SIG-M5 treated with dmso at 0.1 percent for 504 hours (cell line): ENCODE data around the gene EGFL6.

Experiments used
- DNase-seq: peaks from one replicate; lab custom pipeline; 2025; ENCODE audit not compliant: unreplicated experiment; lab: John Stamatoyannopoulos, UW

The EGFL6 gene, protein sequence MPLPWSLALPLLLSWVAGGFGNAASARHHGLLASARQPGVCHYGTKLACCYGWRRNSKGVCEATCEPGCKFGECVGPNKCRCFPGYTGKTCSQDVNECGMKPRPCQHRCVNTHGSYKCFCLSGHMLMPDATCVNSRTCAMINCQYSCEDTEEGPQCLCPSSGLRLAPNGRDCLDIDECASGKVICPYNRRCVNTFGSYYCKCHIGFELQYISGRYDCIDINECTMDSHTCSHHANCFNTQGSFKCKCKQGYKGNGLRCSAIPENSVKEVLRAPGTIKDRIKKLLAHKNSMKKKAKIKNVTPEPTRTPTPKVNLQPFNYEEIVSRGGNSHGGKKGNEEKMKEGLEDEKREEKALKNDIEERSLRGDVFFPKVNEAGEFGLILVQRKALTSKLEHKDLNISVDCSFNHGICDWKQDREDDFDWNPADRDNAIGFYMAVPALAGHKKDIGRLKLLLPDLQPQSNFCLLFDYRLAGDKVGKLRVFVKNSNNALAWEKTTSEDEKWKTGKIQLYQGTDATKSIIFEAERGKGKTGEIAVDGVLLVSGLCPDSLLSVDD

DNA sequence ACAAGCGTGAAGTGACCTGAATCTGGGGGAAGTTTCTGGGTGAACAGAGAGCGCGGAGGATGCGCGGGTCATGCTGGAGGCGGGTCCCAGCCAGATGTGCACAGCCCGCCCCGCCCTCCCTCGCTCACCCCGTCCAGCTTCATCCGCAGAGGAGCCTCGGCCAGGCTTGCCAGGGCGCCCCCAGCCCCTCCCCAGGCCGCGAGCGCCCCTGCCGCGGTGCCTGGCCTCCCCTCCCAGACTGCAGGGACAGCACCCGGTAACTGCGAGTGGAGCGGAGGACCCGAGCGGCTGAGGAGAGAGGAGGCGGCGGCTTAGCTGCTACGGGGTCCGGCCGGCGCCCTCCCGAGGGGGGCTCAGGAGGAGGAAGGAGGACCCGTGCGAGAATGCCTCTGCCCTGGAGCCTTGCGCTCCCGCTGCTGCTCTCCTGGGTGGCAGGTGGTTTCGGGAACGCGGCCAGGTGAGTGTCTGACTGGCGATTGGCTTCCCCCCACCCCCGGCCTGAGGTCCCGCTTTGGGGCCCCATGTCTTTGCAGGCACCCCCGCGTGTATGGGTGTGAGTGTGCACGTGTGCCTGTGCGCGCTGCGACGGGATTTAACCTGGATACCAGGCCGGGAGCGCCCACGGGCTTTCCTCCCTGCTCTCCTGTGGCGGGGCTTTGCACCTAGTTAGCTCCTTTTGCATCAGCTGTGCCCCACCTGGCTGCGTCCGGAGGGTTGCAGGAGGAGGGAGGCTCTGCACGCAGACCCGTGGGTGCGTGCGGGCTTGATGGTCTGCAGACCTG, at the start of gene EGFL6:
TSS of gene EGFL6 (plus strand) at position 123 of the 782 bp plus-strand sequence. CDS start at position 384, 261 bp downstream.
- DNase-seq, result no peak

- DNase-seq, result no peak
These were observed 49.0 kb upstream of the EGFL6 start for GRCh38 chrX:13520351-13520750.

- DNase-seq, result no peak
These were observed 48.5 kb upstream of the EGFL6 start for GRCh38 chrX:13520936-13521335.

- no peak for DNase-seq
These were observed 46.6 kb upstream of the EGFL6 start for GRCh38 chrX:13522811-13523210.

- no peak for DNase-seq
These were observed 35.7 kb upstream of the EGFL6 start for GRCh38 chrX:13533726-13534125.

GRCh38 chrX:13535376-13536165, 33.8 kb upstream of the EGFL6 start:
- no peak for DNase-seq

- DNase-seq, result no peak
These were observed 32.9 kb upstream of the EGFL6 start for GRCh38 chrX:13536551-13536950.

DNA sequence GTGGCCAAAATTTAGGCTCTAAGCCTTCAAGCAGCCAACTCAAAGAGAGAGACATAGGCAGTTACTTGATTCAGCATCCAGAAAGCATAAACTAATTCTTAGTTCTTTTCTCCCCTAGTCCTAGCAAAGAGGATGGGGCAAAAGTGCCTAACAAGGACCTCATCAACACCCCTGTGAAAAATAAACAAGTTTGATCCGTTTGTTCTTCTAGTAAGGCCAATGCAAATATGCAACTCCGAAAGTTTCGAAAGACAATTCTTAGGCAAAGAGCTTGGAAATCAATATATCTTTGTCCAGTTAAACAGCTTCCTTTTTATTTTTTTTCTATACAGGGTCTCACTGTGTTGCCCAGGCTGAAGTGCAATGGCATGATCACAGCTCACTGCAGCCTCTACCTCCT, 31.0 kb upstream of the EGFL6 start:
- DNase-seq, result no peak

DNA sequence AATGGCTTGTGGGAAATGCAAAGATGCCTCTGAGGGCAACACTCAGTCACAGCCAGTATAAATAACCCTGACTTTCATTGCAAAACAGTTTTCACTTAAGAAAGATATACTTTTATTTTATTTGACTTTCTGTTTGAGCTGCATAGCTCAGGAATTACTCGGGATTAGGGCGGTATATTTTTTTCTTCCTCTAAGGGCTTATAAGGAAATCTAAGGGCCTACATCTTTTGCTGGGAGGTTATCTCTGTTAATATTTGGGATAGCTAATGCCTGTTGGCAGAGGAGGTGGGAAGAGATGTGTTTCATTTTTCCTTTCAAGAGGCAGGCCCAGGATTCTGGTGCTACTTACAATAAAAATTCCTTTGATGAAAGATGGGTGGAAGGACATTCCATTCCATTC, 28.8 kb upstream of the EGFL6 start:
- DNase-seq, result no peak

DNA sequence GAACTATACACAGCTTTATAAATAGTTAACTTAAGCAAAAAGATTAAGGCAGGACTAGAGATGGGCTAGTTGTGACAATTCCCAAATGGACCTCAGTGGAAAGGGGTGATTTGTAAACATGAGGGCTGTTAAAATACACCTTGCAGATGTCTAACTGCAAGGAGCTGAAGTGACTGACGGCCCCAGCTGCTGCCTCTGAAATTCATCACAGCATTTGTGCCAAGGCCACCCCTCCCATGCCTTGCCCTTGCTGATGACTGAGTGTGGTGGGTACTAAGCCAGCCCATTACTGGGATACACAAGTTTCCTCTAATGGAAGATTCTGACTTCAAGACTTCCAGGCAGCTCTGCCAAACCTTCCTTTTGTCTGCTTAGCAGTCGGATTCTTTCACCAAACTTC, 23.7 kb upstream of the EGFL6 start:
- DNase-seq, result no peak

- no peak for DNase-seq
These were observed 21.7 kb upstream of the EGFL6 start for GRCh38 chrX:13547671-13548070.

- DNase-seq, result no peak
These were observed 19.1 kb upstream of the EGFL6 start for GRCh38 chrX:13550346-13550745.

- DNase-seq, result no peak
These were observed 17.8 kb upstream of the EGFL6 start for GRCh38 chrX:13551610-13552009.

DNA sequence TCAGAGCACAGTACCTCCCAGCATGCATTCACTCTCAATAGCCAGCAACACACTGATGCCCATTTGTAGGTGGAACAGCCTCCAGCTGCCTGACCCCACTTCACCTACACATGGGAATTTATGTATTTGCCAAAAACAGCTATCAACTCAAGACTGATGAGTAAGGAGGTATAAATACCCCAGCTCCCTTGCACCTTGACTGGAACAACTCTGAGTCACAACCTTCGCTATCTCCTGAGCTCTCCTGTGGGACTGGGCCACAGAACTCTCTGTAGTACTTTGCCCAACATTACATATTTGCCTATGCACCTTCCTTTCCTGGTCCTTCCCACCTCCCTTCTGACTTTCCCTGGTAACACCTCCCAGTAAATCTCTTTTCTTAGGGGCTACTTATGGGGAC, 16.5 kb upstream of the EGFL6 start:
- DNase-seq, result no peak

DNA sequence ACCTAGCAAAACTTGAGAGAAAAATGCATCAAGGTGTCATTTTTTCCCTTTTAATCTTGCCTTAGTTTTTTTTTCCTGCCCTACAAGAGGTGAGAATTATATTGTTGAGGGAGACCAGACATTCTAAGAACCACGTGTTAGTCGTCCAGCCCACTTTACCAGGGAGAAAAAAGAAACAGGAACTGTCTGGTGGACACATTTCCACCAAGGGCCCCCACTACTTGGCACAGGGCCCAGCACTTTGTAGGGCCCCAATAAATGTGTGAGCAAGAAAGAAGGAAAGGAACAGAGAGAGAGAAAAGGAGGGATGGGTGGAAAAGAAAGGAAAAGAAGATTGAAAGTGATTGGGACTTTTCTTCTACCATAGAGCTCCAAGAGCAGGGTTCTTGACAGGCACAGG, 3.9 kb upstream of the EGFL6 start:
- no peak for DNase-seq

- DNase-seq, result no peak
These were observed 832 bp downstream of the EGFL6 start for GRCh38 chrX:13570261-13570605.

DNA sequence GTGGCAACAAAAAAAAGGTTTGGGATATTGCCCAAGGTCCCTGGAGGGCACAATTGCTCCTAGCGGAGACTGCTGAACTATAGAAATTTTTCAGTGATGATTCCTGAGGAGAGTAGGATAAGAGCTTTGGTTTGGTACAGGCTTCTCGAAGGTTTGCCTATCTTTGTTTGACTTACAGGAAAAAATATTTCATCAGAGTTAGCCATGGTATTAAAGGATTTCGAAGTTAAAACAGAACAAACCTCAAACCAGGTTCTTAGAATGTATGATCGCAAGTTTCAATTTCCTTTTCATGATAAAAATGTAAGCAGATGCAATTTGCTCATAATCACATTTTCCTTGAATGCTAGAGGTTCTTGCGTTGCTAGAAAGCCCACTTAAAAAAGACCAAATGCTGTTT, 1.7 kb downstream of the EGFL6 start:
- no peak for DNase-seq

- DNase-seq, result no peak
These were observed 5.2 kb downstream of the EGFL6 start for GRCh38 chrX:13574600-13574999.

DNA sequence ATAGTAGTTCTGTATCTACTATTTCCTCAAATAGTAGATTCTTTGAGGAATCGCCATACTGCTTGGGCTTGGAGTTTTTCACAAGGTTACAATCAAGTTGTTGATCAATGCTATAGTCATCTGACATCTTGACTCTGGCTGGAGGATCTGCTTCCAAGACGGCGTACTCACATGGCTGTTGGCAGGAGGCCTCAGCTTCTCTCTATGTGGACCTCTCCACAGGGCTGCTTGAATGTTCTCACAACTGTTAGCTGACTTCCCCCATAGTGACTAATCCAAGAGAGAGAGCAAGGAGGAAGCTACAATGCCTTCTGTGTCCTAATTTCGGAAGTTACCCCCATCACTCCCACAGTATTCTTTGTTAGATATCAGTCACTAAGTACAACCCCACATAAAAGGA, 10.3 kb downstream of the EGFL6 start:
- peak; percentile 15 for DNase-seq

GRCh38 chrX:13581554-13581953, 12.2 kb downstream of the EGFL6 start:
- DNase-seq, result no peak

DNA sequence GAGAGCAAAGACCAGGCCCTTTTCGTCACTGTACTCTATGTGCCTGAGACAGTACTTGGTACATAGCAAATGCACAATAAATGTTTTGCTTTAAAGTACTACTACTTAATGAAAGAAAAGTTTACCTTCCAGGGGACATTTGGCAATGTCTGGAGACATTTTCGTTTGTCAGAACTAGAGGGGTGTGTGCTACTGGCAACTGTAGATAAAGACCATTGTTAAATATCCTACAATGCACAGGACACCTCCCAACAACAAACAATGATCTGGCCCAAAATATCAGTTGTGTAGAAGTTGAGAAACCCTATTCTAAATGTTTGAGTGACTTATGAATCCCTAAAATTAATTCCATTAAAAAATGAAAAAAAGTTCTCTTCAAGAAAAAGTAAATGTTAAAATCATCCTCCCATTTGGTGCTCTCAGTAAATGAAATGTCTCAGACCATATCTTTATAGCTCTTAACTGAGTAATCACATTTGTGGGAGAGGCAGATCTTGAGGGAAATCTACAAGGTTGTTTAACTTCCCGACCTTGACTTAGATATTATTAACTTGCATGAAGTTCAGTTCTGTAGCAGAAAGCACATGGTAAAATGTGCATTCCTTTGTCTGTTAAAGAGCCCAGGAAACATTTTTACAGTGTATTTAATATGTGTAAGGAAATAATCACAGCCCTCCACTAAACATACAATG, 18.5 kb downstream of the EGFL6 start:
- DNase-seq, result no peak
